PC-3 (cell line): ENCODE measurements around the gene CEBPE. TPM values are rescaled to one million over a fixed set of nuclear protein-coding genes. Genes with fewer than 3 reads are reported as not detected.

Source experiments
- ATAC-seq: fragments of 200-7000 bp; cut with Tn5 transposase; 2 replicates; pipeline ENCODE4 v1.9.1; 2020; ENCODE audit warnings: mild to moderate bottlenecking, moderate library complexity
- BruUV-seq: library from RNA; stranded (reverse); fragments of 400-500 nt; replicated peaks from 2 replicates; lab custom pipeline; 2021; lab: Mats Ljungman, UMichigan
- CTCF ChIA-PET: fragments of 300-600 bp; sonication (Branson Sonifier 250); formaldehyde crosslinking; loops from one replicate; lab custom pipeline; 2022; ENCODE audit warnings: antibody characterized with exemption; lab: Charles Lee
- POLR2A ChIA-PET: fragments of 300-600 bp; sonication (Branson Sonifier 250); formaldehyde crosslinking; loops from one replicate; lab custom pipeline; 2022; ENCODE audit warnings: antibody characterized with exemption; ENCODE audit not compliant: unreplicated experiment; lab: Charles Lee
- DNase-seq: peaks from one replicate; pipeline ENCODE4 v3.0.0-alpha.2; 2015
- H2AFZ ChIP-seq: fragments of 300-600 bp; sonication (generic); 2 replicates; pipeline ENCODE4 v1.6.0; 2016; ENCODE audit warnings: antibody characterized with exemption, low read length
- H3F3A ChIP-seq: fragments of 300-600 bp; sonication (generic); one replicate; pipeline ENCODE4 v1.6.0; 2017; ENCODE audit warnings: antibody characterized with exemption, low read length, control low read depth, mild to moderate bottlenecking; ENCODE audit not compliant: unreplicated experiment
- H3K27ac ChIP-seq: fragments of 300-600 bp; sonication (generic); 2 replicates; pipeline ENCODE4 v1.5.1; 2016; ENCODE audit warnings: mild to moderate bottlenecking, low read length
- H3K27me3 ChIP-seq: fragments of 300-600 bp; sonication (generic); 2 replicates; pipeline ENCODE4 v1.6.1; 2016; ENCODE audit warnings: low read length, mixed read lengths
- H3K36me3 ChIP-seq: fragments of 300-600 bp; sonication (generic); 2 replicates; pipeline ENCODE4 v1.6.1; 2016; ENCODE audit warnings: low read depth, mixed run types, low read length, mixed read lengths
- H3K4me1 ChIP-seq: fragments of 300-600 bp; sonication (generic); 2 replicates; pipeline ENCODE4 v1.5.1; 2016; ENCODE audit warnings: low read length; ENCODE audit not compliant: insufficient read depth
- H3K4me2 ChIP-seq: fragments of 300-600 bp; sonication (generic); 2 replicates; pipeline ENCODE4 v1.6.0; 2016; ENCODE audit warnings: low read length
- H3K4me3 ChIP-seq: fragments of 300-600 bp; sonication (generic); 2 replicates; pipeline ENCODE4 v1.5.1; 2016; ENCODE audit warnings: mild to moderate bottlenecking, low read length, mixed read lengths
- H3K79me2 ChIP-seq: fragments of 300-600 bp; sonication (generic); 2 replicates; pipeline ENCODE4 v1.6.1; 2017; ENCODE audit warnings: low read length, mixed read lengths
- H3K9ac ChIP-seq: fragments of 300-600 bp; sonication (generic); 2 replicates; pipeline ENCODE4 v1.6.0; 2016; ENCODE audit warnings: mild to moderate bottlenecking, low read length
- H3K9me2 ChIP-seq: fragments of 300-600 bp; sonication (generic); replicated peaks from 2 replicates; pipeline ENCODE4 v1.6.1; 2016; ENCODE audit warnings: mixed run types, low read length, mixed read lengths
- H3K9me3 ChIP-seq: fragments of 300-600 bp; sonication (generic); 2 replicates; pipeline ENCODE4 v1.6.1; 2016; ENCODE audit warnings: low read length, mixed read lengths
- H4K20me1 ChIP-seq: fragments of 300-600 bp; sonication (generic); 2 replicates; pipeline ENCODE4 v1.6.1; 2016; ENCODE audit warnings: low read length, mixed read lengths
- EZH2 ChIP-seq: fragments of 300-600 bp; sonication (generic); IDR thresholded peaks from one replicate; pipeline ENCODE4 v1.6.1; 2017; ENCODE audit warnings: antibody characterized with exemption, mild to moderate bottlenecking, low read length; ENCODE audit not compliant: unreplicated experiment
- EZH2phosphoT487 ChIP-seq: fragments of 300-600 bp; sonication (generic); IDR thresholded peaks from 2 replicates; pipeline ENCODE4 v1.6.1; 2018; ENCODE audit warnings: mild to moderate bottlenecking, antibody characterized with exemption, low read length, borderline replicate concordance
- intact Hi-C: fragments of 100-400 bp; cut with micrococcal nuclease; formaldehyde crosslinking; loops from 2 replicates; pipeline ENCODE4 v1.9.0; 2023
- total RNA-seq: library from RNA; depleted of rRNA; stranded (reverse); fragments of >200 nt; gene quantifications from 2 replicates; pipeline ENCODE4 v1.2.3, GENCODE V29; 2014
- TF ChIP-seq, protein P1 (sequence below): fragments of 300-600 bp; sonication (generic); conservative IDR thresholded peaks from 2 replicates; pipeline ENCODE4 v1.5.1; 2017; ENCODE audit warnings: antibody characterized with exemption, low read depth, mild to moderate bottlenecking, low read length

CEBPE gene
- total RNA-seq, 1 experiment from 2014 or later, result not detected

DNA sequence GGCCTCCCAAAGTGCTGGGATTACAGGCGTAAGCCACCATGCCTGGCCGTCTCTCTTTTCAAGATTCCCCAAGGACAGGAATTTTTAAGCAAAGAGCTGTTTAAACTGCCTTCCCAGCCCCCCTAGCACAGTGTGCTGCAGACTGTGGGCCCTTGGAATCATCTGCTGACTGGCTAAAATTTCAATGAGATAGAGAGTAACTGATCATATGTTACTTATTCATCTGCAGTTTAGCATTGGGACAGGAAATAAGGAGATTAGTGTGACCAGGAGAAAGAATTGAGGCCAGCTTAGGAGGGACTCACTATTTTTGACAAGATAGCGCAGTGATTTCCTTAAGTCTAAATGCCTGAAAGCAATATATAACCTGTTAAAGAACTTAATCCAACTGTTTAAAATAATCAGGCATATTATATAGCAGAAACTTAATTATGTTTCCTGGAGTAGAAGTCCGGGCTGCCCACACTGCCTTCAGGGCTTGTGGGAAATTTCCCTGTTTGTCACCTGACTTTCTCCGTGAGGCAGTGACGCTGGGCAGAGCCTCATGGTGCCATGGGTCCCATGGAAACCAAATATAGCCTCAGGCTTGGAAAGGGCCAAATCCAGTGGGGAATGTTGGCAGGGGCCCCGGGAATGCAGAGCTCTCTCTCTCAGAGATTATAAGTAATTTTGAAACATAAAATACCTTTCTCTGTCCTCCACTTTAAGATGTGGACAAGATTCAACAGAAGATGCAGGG, 22.8 kb upstream of the CEBPE start:
- Histone ChIP-seq H3K4me2 (no peak overlapping the region), H3K27me3 (0 out of 2 replicates have a peak, but pooled peaks cover 12% of the 10 kb centered on the region), H3F3A (no peaks in the 10 kb centered on the region), H2AFZ (0 out of 2 replicates have a peak overlapping the region, but pooled peaks have one; percentile 28), H4K20me1 (no peaks in the 10 kb centered on the region), H3K9me2 (no peaks in the 10 kb centered on the region), H3K4me1 (peaks cover 8% of the 10 kb centered on the region; the same call in 1 of the 2 replicates), H3K9me3 (no peaks in the 10 kb centered on the region), H3K79me2 (no peaks in the 10 kb centered on the region), H3K4me3 (no peak overlapping the region), H3K27ac (no peak overlapping the region), H3K36me3 (no peaks in the 10 kb centered on the region), H3K9ac (no peak overlapping the region)
- no peak for TF ChIP-seq EZH2phosphoT487
- TF ChIP-seq, protein P1, sequence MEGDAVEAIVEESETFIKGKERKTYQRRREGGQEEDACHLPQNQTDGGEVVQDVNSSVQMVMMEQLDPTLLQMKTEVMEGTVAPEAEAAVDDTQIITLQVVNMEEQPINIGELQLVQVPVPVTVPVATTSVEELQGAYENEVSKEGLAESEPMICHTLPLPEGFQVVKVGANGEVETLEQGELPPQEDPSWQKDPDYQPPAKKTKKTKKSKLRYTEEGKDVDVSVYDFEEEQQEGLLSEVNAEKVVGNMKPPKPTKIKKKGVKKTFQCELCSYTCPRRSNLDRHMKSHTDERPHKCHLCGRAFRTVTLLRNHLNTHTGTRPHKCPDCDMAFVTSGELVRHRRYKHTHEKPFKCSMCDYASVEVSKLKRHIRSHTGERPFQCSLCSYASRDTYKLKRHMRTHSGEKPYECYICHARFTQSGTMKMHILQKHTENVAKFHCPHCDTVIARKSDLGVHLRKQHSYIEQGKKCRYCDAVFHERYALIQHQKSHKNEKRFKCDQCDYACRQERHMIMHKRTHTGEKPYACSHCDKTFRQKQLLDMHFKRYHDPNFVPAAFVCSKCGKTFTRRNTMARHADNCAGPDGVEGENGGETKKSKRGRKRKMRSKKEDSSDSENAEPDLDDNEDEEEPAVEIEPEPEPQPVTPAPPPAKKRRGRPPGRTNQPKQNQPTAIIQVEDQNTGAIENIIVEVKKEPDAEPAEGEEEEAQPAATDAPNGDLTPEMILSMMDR, result no peak
- DNase-seq (peak; percentile 38), ATAC-seq (no peak)
- BruUV-seq, result no TSS peak
- ChIA-PET CTCF (interaction anchor here (0.6 to 1.1 kb wide), 2 partner anchors 21 to 187 kb away, joined by 3 read pairs; no protein-coding TSS in a partner anchor), POLR2A (no interaction called here)
- intact Hi-C loops, result no loop called here

GRCh38 chr14:23140371-23140770, 21.3 kb upstream of the CEBPE start:
- peaks cover 8% of the 10 kb centered on the region; the same call in 1 of the 2 replicates for H3K4me1 ChIP-seq
- no TSS peak for BruUV-seq
- no peak overlapping the region for H3K9ac ChIP-seq
- H3K27me3 ChIP-seq, result 0 out of 2 replicates have a peak, but pooled peaks cover 12% of the 10 kb centered on the region
- no peaks in the 10 kb centered on the region for H4K20me1 ChIP-seq
- TF ChIP-seq EZH2 (no peak), EZH2phosphoT487 (no peak)
- ATAC-seq (no peak), DNase-seq (no peak)
- no peak overlapping the region for H2AFZ ChIP-seq
- no peaks in the 10 kb centered on the region for H3K9me3 ChIP-seq
- H3K79me2 ChIP-seq, result no peaks in the 10 kb centered on the region
- H3F3A ChIP-seq, result no peaks in the 10 kb centered on the region
- intact Hi-C loops, result no loop called here
- H3K36me3 ChIP-seq, result no peaks in the 10 kb centered on the region
- ChIA-PET POLR2A (no interaction called here), CTCF (no interaction called here)
- H3K9me2 ChIP-seq, result no peaks in the 10 kb centered on the region
- H3K4me3 ChIP-seq, result no peak overlapping the region
- H3K27ac ChIP-seq, result no peak overlapping the region
- H3K4me2 ChIP-seq, result no peak overlapping the region

DNA sequence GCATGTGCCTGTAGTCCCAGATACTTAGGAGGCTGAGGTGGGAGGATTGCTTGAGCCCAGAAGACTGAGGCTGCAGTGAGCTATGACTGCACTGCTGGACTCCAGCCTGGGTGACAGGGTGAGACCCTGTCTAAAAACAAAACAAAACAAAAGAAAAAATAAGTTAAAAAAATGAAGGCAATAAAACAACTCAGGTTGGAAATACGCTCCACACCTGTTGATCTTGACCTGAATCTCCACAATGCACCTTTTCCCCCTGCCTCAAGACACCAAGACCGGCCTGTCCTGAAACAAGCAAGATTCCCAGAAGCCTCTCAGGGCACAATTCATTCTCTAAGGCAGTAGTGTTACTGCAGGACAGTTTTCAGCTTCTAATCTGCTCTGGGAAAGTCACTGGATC, 20.8 kb upstream of the CEBPE start:
- Histone ChIP-seq H3K36me3 (no peaks in the 10 kb centered on the region), H3K27ac (no peak overlapping the region), H2AFZ (no peak overlapping the region), H3K79me2 (no peaks in the 10 kb centered on the region), H3K4me1 (peaks cover 8% of the 10 kb centered on the region; the same call in 1 of the 2 replicates), H3K9me2 (no peaks in the 10 kb centered on the region), H3F3A (no peaks in the 10 kb centered on the region), H3K4me3 (no peak overlapping the region), H4K20me1 (no peaks in the 10 kb centered on the region), H3K9me3 (no peaks in the 10 kb centered on the region), H3K4me2 (no peak overlapping the region), H3K9ac (no peak overlapping the region), H3K27me3 (0 out of 2 replicates have a peak, but pooled peaks cover 12% of the 10 kb centered on the region)
- DNase-seq, result no peak
- no peak for TF ChIP-seq EZH2phosphoT487
- BruUV-seq, result no TSS peak
- POLR2A ChIA-PET, result no interaction called here
- ATAC-seq, result no peak
- CTCF ChIA-PET, result no interaction called here
- intact Hi-C loops, result no loop called here
